AML-193 (cell line): Measurements from ENCODE around the gene KCNMB3.

Source experiments
- DNase-seq, 2 experiments: peaks; one replicate each; lab custom pipeline; 2025; lab: John Stamatoyannopoulos, UW

KCNMB3 gene

DNA sequence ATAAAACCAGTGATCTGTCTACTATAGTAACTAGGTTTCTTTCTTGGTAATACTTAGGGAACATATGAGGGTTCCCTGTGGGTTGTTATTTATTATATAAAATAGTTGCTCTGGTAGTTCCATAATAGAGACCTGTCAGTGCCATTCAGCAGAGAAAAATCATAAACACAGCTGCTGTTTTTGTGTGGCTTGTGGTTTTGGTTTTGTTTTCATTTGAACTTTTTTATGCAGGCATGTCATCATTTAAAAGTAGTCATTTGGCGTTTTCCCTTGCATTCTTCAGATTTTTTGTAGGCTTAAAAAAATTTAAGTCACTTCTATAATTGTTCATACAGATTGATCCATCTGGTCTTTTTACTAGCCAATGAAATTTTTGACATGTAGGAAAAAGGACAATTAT lies 54.8 kb downstream of the KCNMB3 start:
- DNase-seq = no peak

DNA sequence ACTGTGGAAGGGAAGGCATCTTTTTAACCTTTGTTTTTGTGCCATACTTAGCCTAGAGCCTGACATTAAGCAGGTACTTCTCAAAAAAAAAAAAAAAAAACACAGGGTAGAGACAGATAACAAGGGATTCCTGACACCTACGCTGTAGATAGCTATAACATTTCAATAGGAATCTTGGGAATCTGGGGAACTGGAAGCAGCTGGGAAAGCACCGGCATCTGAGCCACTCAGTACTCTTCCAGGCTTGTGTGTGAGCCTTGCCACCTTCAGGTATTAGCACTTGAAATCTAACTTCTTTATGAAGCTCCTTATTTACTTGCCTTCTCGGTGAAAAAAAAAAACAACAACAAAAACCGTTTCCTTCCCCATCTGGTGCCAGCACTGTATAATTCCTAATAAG lies 56.0 kb downstream of the KCNMB3 start:
- DNase-seq = no peak
